Chondrocyte (in vitro differentiated cells): ENCODE measurements around the gene IRAG1. TPM values are rescaled to one million over a fixed set of nuclear protein-coding genes. Genes with fewer than 3 reads are reported as not detected.

Experiments
- DNase-seq: peaks from one replicate; pipeline ENCODE4 v3.0.0; 2021; ENCODE audit warnings: mixed read lengths, low spot score
- H3K27ac Mint-ChIP-seq: one replicate; pipeline ENCODE4 v1.8.0; 2021; ENCODE audit warnings: mild to moderate bottlenecking, moderate library complexity, mixed read lengths; ENCODE audit not compliant: unreplicated experiment
- H3K27me3 Mint-ChIP-seq: 2 replicates; pipeline ENCODE4 v1.8.0; 2021; ENCODE audit warnings: low read depth, mixed read lengths
- H3K36me3 Mint-ChIP-seq: 2 replicates; pipeline ENCODE4 v1.8.0; 2021; ENCODE audit warnings: low read depth, mixed read lengths
- H3K4me1 Mint-ChIP-seq: 2 replicates; pipeline ENCODE4 v1.8.0; 2021; ENCODE audit warnings: low read depth, mild to moderate bottlenecking, mixed read lengths
- H3K4me3 Mint-ChIP-seq: one replicate; pipeline ENCODE4 v1.8.0; 2021; ENCODE audit warnings: mild to moderate bottlenecking, moderate library complexity, mixed read lengths; ENCODE audit not compliant: unreplicated experiment
- H3K9me3 Mint-ChIP-seq: 2 replicates; pipeline ENCODE4 v1.8.0; 2021; ENCODE audit warnings: low read depth, mixed read lengths
- total RNA-seq: library from RNA; stranded (reverse); gene quantifications from 3 replicates; pipeline ENCODE4 v1.2.1, GENCODE V29; 2021
- TF ChIP-seq, protein P1 (sequence below): fragments of 200-600 bp; sonication (generic); IDR thresholded peaks from 2 replicates; pipeline ENCODE4 v1.5.0; 2021; ENCODE audit warnings: antibody characterized with exemption, mild to moderate bottlenecking, moderate library complexity

The IRAG1 gene
- total RNA-seq, 1 donor from 2014 or later = 50.6 TPM

- no peak for DNase-seq
- H3K36me3 Mint-ChIP-seq = peaks cover 4% of the 10 kb centered on the region
- H3K9me3 Mint-ChIP-seq = no peaks in the 10 kb centered on the region
- no peaks in the 10 kb centered on the region for H3K27me3 Mint-ChIP-seq
- TF ChIP-seq, protein P1, sequence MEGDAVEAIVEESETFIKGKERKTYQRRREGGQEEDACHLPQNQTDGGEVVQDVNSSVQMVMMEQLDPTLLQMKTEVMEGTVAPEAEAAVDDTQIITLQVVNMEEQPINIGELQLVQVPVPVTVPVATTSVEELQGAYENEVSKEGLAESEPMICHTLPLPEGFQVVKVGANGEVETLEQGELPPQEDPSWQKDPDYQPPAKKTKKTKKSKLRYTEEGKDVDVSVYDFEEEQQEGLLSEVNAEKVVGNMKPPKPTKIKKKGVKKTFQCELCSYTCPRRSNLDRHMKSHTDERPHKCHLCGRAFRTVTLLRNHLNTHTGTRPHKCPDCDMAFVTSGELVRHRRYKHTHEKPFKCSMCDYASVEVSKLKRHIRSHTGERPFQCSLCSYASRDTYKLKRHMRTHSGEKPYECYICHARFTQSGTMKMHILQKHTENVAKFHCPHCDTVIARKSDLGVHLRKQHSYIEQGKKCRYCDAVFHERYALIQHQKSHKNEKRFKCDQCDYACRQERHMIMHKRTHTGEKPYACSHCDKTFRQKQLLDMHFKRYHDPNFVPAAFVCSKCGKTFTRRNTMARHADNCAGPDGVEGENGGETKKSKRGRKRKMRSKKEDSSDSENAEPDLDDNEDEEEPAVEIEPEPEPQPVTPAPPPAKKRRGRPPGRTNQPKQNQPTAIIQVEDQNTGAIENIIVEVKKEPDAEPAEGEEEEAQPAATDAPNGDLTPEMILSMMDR = no peak
- peaks cover 60% of the 10 kb centered on the region for H3K4me1 Mint-ChIP-seq
- peak overlapping the region; percentile 90 for H3K27ac Mint-ChIP-seq
- H3K4me3 Mint-ChIP-seq = no peak overlapping the region
These were observed 20.0 kb downstream of the IRAG1 start for GRCh38 chr11:10673501-10674062.

DNA sequence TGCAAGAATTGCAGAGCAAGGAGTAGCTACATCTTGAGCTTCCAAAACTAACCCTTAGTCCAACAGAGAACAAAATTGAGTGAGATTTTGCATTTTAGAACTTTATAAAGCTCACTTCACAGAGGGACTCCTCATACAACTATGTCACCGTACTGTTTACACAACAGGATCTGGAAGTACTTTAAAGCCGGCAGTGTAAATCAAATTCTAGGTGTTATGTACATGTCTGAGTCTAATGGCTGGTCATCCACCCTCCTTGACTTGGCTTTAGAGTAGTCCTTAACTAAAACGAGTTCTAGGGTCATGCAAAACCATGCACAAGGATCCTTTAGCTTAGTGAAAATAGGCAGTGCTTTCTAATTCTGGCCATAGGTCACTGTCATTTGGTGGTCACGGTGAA, 23.5 kb downstream of the IRAG1 start:
- Mint-ChIP-seq H3K4me3 (no peak overlapping the region), H3K36me3 (no peaks in the 10 kb centered on the region), H3K27me3 (no peaks in the 10 kb centered on the region), H3K4me1 (peaks cover 75% of the 10 kb centered on the region), H3K9me3 (no peaks in the 10 kb centered on the region), H3K27ac (peak overlapping the region; percentile 89)
- TF ChIP-seq, protein P1 = no peak
- no peak for DNase-seq

- H3K9me3 Mint-ChIP-seq = no peaks in the 10 kb centered on the region
- no peaks in the 10 kb centered on the region for H3K36me3 Mint-ChIP-seq
- peaks cover 73% of the 10 kb centered on the region for H3K4me1 Mint-ChIP-seq
- H3K27ac Mint-ChIP-seq = peak overlapping the region; percentile 89
- H3K4me3 Mint-ChIP-seq = no peak overlapping the region
- no peaks in the 10 kb centered on the region for H3K27me3 Mint-ChIP-seq
- TF ChIP-seq, protein P1 = no peak
- DNase-seq = no peak
These were observed 24.1 kb downstream of the IRAG1 start for GRCh38 chr11:10669258-10670033.

GRCh38 chr11:10667521-10667885, 26.1 kb downstream of the IRAG1 start:
- no peaks in the 10 kb centered on the region for H3K9me3 Mint-ChIP-seq
- H3K27ac Mint-ChIP-seq = peak overlapping the region; percentile 96
- peaks cover 68% of the 10 kb centered on the region for H3K4me1 Mint-ChIP-seq
- no peak overlapping the region for H3K4me3 Mint-ChIP-seq
- no peak for DNase-seq
- H3K36me3 Mint-ChIP-seq = no peaks in the 10 kb centered on the region
- H3K27me3 Mint-ChIP-seq = no peaks in the 10 kb centered on the region
- TF ChIP-seq, protein P1 = no peak

GRCh38 chr11:10666556-10667520, 26.7 kb downstream of the IRAG1 start:
- H3K4me1 Mint-ChIP-seq = peaks cover 68% of the 10 kb centered on the region
- no peaks in the 10 kb centered on the region for H3K27me3 Mint-ChIP-seq
- no peaks in the 10 kb centered on the region for H3K9me3 Mint-ChIP-seq
- peak overlapping the region; percentile 96 for H3K27ac Mint-ChIP-seq
- no peaks in the 10 kb centered on the region for H3K36me3 Mint-ChIP-seq
- no peak for DNase-seq
- TF ChIP-seq, protein P1 = no peak
- no peak overlapping the region for H3K4me3 Mint-ChIP-seq
